HG02678 (cell line): Measurements from ENCODE around the gene ATXN7.
A peak's percentile ranks its signal among the peaks of the same experiment; 100 is the strongest.

Source experiments
- ATAC-seq: cut with Tn5 transposase; IDR thresholded peaks from one replicate; pipeline ENCODE4 v1.9.1; 2021; ENCODE audit warnings: mild to moderate bottlenecking, moderate library complexity; ENCODE audit not compliant: unreplicated experiment

The ATXN7 gene

DNA sequence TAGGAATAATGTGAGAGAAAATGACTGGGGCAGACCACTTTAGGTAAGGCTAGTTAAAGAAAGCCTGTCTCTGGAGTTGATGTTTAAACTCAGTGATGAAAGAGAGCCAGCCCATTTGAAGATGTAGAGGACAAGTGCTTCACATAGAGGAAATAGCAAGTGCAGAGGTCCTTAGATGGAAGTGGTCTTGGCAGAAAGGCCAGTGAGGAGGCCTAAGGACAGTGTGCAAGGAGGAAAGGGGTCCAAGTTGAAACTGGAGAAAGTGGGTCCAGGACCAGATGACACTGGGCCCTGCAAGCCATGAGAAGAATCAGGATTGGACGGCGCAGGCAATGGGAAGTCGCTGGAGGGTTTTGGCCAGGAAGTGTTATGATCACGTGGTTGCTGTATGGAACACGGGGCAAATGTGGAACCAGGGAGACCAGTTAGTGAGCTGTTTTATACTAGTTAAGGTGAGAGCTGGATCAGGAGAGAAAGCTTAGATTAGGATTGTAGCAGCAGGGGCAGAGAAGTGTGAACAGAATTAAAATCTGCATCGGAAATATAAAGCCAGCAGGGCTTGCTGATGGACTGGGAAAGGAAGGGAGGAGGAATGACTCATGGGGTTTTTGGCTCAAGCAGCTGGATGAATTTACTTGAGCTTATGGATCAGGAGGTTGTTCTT lies 96.5 kb downstream of the ATXN7 start:
- peak; percentile 44 for ATAC-seq

DNA sequence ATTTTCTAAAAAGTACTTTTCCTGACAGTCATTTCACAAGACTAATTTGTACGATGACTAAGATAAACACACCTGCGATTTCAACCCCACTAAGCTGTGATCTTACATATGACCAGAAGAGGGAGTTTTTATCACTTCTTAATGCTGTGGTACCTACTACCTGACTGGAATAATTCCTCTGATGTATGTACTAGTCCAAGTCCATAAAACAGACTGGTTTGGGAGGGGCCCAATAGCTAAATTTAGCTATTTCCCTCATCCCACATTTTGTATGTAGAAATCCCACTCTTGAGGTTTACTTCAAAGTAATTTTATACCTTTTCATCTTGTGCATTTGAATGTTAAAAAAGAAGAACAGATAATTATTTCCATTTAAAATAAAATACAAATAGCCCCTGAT lies 98.2 kb downstream of the ATXN7 start:
- peak; percentile 74 for ATAC-seq

DNA sequence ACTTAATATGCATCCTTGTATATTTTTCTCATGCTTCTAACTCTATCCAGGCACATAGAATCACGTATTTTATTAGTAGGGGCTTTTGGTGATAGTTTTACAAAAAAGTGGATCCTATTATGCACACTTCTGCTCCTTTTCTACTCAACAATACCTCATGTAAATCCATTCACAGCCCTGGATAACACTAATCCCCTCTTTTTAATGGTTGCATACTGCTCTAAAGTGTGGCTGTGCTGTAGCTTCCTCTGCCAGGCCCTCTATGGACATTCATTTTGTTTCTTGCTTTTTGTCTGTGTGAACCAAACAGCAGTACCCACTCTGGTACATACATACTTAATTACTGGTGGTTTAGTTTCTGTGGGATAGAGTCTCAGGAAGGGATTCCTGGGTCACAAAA lies 99.8 kb downstream of the ATXN7 start:
- no peak for ATAC-seq

DNA sequence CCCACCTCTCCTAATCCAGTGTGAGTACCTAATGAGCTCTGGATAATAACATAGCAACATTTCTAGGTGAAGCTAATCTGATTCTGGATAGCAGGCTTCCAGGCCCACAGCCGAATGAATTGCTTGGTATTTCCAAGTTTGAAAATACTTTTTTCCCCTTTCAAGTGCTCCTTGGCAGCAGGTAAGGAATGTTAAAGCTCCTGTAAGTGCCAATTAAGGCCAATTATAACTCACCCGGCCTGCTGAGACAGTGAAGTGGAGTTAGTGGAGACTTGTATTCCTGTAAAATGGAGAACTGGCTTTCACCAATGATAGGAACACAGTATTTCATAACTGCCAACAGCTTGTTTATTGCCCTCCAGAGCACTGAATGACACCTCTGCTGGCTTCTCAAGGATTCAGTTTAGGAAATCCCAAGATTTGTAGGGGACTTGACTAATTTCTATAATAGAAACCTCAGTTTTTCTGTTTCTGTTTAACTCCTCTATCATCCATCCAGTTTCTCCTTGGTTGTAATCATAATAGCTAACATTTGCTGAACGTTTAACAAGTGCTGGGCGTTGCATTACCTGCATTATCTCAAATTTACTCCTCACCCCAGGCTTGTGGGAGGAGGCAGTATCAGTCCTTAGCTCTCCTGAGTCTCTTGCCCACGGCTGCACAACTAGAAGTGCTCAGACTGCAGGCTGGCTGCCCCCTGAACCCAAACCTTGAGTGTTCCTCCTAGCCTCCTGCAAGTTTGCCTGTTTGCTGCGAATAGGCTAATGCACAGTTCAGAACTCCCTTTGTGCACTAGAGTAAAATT lies 101.2 kb downstream of the ATXN7 start:
- no peak for ATAC-seq

DNA sequence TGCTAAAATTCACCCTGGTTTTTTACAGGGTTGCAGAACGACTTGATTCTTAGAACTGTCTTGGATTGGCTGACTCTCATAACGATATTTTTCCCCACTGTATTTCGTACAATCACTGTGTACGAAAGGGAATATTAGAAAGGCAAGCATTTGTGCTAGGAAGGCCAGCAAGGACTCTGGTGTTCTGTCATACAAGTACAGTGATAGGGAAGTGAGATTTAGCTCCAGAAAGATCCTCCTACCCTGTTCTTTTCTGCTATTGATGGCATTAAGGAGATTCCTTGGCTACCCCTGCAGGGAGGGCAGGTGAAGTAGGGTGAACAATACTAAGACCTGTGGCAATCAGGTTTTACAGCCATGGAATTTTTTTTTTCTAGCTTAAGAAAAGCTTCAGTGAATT lies 102.3 kb downstream of the ATXN7 start:
- no peak for ATAC-seq

DNA sequence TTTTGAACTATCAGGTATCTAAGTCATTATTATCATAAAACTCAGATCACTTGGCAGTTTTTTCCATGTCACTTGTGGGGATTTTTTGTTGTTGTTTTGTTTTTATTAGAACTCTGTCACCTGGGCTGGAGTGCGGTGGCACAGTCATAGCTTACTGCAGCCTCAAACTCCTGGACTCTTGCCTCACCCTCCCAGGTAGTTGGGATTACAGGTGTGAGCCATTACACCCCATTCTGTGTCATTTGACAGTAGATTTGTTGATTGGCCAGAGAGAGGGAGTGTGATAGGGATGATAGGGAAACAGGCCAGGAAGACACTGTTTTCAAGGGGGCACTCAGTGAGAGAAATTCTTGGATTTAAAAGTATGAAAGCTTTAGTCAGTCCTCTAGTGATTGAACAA lies 103.2 kb downstream of the ATXN7 start:
- ATAC-seq = no peak

DNA sequence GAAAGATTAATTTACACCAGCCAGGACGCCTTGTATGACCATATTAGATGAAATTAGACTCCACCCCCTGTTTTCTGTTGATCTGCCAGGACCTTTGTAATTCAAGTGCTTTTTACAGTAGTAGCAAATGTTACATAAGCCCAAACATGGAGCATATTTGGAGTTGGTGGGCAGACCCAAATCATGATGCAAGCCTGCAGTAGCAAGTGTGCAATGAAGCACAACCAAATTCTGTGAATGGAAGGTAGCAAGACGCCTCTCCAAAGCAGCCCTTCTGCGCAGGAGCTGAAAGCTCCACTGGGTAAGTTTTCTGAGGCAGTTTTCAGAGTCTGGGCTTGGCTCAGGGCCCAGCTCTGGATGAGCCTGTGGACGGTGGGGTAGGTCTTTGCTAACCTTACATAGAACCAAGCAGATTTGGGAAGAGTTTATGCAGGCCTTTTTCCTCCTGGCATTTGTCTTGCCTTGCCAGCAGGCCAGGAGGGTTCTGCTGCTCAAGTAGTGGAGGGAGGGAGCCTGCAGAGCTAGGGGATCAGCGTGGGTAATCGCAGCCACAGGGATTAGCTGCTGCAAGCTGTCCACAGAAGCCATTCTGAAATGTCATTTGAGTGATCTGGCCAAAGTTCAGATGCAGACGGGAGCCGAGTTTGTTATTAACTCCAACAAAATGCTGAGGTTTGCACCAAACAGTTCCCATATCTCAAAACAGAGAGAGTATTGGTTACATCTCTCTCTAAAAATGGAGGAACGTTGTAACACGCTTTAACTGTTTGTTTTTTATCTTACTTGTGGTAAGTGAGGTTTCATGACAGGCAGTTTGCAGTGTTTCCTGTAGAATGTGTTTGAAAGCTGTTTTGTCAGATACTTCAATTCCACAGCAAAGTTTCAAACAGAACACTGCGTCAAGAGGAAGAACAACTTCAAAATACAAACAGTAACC lies 104.3 kb downstream of the ATXN7 start:
- ATAC-seq = peak; percentile 52

DNA sequence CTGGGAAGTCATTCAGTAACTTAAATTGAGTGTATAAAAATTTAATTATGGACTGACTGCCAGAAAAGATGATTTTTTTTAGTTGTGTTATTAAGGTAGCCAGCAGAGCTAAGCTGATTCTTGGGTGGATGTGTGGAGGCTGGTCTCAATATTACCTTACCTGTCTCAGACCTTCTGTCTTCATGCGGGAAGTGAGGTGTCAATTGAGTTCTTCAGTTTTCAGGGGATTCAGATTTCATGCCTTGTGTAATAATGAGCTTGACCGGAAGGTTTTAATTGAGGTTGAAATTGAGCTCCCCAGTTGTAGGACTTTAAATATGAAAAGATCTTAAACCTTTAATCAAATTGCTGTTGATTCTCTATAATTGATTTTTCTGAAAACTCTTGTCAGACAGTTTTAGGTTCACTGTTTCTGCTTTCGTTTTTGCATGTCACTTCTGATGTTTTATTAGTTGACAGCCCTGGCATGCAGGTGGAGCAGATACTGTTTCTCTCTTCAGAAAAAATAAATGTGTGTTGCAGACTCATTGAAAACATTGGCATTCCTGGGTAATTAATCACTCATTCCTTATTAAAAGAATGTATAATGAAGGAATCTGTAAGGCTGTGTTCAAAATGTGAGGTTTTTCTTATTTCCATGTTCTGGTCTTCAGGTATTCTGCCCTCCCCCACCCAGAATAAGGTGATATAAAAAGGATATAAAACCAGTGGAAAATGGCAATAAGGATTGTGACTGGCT lies 105.1 kb downstream of the ATXN7 start:
- peak; percentile 24 for ATAC-seq

DNA sequence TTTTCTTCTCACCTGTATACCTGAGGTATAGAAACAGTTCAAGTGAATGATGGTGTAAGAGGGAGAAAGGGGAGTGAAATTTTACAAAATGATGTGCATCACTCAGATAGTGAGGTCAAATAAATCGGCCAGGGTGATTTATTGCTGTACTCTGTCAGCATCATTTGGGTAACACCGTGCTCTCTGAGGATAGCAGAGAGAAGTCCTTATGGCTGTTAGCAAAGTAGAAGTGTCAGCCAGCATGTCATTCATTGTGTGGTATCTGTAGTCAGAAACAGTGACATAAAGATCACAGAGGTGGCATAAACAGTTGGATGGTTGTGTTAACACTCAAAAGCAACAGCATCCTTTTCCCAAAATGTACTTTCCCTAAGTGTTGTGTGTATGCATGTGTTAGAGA lies 106.2 kb downstream of the ATXN7 start:
- no peak for ATAC-seq

DNA sequence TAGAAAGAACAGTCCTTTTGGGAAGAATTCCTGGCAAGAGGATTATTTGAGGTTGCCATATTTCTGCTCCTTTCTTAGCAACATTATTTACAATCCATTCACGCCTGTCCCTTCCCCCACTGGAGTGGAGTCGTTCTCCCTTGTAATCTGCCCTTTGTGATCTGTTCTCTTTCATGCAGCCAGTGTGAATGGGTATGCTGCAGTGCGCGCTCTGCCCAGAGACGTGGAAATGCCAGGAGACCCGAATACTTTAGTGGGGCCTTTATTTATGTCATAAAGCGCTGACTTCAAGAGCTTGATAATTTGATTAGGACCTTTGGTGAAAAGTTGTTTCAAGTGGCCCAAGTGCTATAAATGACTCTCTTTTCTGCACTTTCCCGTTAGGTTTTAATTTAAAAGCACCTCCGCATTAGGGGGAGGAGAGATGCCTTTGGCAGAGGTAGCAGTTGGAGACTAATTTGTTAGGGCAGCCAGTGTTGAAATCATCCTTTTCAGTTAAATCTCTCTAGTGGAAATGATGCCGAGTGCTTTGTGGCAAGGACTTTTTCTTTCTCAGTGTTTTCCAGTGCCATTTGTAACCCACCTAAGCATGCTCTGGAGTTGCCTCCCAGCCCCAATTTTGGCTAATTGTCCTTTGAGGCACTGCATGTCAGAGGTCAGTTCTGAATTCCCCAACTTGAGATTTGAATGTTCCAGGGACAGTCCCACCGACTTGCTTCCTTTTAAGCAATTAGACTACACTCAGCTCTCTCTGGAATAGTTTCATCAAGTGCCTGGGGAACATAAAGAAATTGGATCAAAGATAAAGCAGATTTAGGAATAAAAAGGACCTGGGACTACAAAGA lies 107.2 kb downstream of the ATXN7 start:
- ATAC-seq = no peak

DNA sequence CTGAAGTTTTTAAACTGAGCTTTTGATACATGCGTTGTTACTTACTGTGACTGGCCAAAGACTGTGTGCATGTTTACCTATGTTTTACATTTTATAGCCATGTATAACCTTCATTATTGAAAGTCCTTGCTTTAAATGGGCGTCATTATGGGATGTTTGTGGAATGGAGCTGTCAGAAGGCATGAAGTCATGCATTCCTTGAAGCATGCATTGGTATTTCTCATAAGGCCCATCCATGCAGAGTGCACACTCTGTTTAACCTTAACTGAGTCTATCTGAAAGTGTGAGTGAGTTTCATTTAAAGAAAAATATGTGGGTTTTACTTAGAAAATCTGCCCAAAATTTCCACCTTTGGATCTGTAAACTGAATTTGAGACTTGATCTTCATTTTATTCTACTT lies 108.5 kb downstream of the ATXN7 start:
- no peak for ATAC-seq

DNA sequence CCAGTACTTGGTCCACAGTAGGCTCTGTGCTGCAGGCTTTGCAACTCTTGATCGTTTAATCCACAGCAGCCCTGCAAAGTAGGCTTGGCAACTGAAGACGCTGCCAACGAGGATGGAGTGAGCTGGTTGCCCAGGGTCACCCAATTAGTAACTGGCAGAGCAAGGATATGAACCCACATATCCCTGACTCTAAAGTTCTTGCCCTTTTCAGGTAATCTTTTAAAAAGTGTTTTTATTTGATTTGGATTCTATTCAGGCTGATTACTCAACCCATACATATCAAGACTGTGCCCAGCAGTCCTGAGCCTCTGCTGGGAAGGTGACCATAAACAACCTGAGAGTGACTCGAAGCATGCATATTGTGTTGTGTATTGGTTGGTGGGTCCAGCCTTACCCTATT lies 109.3 kb downstream of the ATXN7 start:
- ATAC-seq = no peak

DNA sequence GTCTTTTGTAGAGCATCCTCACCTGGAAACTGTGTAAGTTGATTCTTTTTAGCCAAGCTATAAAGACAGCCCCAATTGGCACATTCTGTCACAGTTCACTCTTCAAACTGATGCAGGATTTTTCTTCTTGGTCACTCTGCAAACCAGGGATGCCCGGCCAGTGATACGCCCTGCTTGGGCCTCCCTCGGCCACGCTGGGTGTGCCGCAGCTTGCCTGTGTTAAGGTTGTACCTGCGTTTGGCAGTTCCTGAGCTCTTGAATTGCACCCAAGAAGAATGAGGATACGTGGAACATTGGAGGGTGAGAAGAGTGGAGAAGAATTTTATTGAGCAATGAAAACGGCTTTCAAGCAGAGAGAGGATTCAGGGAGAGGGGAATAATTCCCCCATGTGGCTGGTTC lies 109.7 kb downstream of the ATXN7 start:
- ATAC-seq = no peak

DNA sequence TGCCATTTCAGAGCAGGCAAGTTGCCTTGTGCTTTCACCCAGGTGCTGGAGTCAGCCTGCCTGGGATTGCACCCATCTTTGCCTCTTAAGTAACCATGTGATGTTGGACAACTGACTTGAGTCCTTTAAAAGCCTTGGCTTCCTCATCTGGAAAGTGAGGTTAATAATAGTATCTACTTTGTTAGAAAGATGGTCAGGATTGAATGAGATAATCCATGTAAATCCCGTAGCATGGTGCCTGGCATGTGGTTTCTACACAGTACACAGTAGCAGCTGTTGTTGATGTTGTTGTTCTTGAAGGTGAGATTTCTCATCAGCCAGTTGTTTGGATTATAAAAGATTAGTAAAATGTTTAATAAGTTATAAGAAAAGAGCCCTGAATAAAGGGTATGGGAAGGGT lies 110.8 kb downstream of the ATXN7 start:
- no peak for ATAC-seq

DNA sequence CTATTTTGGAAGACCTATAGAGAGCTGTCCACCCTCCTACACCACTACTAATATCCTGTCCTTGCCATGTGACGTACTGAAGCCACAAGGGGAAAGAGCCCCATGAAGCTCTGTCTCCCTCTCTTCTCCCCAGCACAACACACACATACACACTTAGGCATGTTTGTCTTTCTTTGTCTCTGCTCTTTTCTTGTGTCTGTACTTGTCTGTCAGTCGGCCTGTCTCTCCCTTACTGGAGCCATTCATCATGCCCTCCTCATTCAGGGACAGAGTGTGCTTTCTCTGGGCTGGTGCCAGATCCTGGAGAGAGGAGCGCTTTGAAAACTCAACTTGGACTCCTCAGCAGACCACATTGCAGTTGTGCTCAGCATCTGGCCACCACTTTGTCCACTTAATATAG lies 112.1 kb downstream of the ATXN7 start:
- no peak for ATAC-seq

DNA sequence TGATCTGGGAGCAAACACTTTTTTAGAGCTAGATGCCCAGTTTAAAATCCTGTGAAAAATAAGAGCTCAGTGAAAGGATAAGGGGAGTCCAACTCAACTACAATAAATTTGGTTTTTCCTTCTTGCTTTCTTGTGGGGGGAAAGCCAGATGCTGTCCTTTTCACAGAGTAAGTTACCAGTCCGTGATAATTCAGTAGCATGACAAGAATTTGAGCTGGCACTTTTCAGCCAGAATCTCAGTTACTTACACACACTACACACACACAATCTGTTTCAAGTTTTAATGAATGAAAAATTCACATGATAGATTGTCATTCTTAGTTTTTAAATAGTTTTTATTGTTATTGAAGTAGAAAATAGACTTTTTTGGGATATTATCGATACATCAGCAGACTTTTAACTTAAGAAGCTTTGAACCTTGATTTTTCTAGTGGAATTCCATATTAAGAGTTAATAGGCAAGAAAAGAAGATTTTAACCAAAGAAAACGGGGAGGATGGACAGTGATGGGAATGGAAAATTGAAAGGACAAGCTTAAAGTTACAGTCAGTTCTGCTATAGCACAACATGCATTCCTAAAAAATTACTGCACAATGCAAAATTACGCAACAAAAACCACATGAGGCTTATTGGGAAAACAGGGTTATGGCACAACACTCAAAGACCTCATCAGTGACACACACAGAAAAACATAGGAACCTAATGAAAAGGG lies 112.6 kb downstream of the ATXN7 start:
- ATAC-seq = no peak

DNA sequence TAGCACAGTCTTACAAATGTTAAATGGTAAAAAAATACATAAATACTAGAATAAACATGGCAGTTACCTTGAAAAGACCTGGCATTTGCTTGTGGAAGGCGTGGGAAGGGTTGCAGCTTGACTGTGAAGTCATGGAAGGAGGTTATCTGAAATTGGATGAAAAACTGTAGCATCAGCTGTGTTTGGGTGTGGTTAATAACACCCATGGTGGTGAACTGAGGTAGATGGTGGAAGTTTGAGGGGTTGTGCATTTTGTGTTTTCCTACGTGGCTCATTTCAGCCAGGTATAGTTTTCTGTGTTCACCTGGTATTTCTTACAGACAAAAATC lies 113.2 kb downstream of the ATXN7 start:
- ATAC-seq = no peak

DNA sequence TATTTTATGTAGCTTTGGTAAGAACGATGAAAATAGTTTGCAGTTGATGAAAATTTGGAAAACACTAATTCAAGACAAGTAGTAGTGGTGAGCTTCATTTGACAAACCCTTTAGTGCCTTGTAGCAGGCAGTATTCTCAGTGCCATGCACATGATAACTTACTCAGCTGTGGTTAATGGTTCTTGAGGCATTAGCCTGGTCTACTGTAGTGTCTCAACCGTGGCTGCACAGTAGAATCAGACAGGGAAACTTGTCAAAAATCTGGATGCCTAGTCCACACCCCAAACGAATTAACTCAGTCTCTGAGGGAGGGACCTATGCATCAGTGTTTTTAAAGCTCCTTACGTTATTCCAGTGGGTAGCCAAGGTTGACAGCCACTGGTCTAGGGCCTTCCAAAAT lies 114.2 kb downstream of the ATXN7 start:
- no peak for ATAC-seq

DNA sequence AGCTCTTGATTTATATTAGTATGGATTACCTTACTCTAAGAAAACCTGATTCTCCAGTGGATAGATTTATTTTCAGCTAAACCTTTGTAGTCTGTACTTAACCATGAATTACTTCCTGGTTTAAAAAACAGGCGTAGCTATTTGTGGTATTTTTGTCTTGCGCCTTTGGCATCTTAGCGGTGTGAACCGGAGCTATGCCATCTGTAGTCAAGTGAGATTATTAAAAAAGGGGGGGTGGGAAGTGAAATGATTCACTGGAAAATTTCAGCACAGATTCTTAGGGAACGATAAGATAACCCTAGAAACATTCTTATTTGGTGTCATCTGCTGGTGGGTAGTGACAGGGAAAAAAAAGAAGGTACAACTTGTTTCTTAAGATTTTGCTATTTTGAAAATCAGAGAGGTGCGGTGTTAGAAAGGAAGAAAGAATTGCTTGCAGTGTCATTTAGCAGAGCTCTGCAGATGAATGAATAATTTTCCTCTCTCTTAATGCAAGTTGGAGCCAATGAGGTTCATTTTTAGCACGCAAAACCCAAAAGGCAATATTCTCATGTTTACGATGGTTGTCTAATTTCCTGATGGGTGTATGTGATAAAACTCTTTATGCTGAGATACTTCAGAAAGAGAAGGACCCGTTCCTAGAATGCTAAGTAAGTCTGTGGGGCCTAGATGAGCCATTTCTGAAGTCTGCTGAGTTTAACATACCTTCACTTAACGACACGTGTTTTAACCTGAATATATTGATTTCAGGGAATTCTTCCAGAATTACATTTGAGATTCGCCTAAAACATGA lies 115.6 kb downstream of the ATXN7 start:
- ATAC-seq = no peak
